Hepatocyte (in vitro differentiated cells): ENCODE results near the gene MICAL3. TPM values are rescaled to one million over a fixed set of nuclear protein-coding genes. Genes with fewer than 3 reads are reported as not detected.

Experiments
- DNase-seq: peaks from one replicate; pipeline ENCODE4 v3.0.0-alpha.2; 2016; ENCODE audit warnings: low spot score
- H2AFZ ChIP-seq: fragments of 200-600 bp; sonication (generic); 2 replicates; pipeline ENCODE4 v1.6.0; 2016; ENCODE audit warnings: antibody characterized with exemption, mild to moderate bottlenecking
- H3K27ac ChIP-seq: fragments of 200-600 bp; sonication (generic); 2 replicates; pipeline ENCODE4 v1.5.1; 2016; ENCODE audit warnings: mild to moderate bottlenecking
- H3K27me3 ChIP-seq: fragments of 200-600 bp; sonication (generic); 2 replicates; pipeline ENCODE4 v1.6.1; 2016
- H3K36me3 ChIP-seq: fragments of 200-600 bp; sonication (generic); replicated peaks from 2 replicates; pipeline ENCODE4 v1.5.1; 2016; ENCODE audit warnings: low read depth; ENCODE audit not compliant: insufficient read depth
- H3K4me1 ChIP-seq: fragments of 200-600 bp; sonication (generic); 2 replicates; pipeline ENCODE4 v1.5.1; 2016; ENCODE audit warnings: mild to moderate bottlenecking, moderate library complexity; ENCODE audit not compliant: insufficient read depth
- H3K4me2 ChIP-seq: fragments of 200-600 bp; sonication (generic); 2 replicates; pipeline ENCODE4 v1.6.0; 2016
- H3K4me3 ChIP-seq: fragments of 200-600 bp; sonication (generic); 2 replicates; pipeline ENCODE4 v1.5.1; 2016; ENCODE audit warnings: mild to moderate bottlenecking
- H3K79me2 ChIP-seq: fragments of 200-600 bp; sonication (generic); 2 replicates; pipeline ENCODE4 v1.6.0; 2017; ENCODE audit warnings: mild to moderate bottlenecking
- H3K9me2 ChIP-seq: fragments of 200-600 bp; sonication (generic); replicated peaks from 2 replicates; pipeline ENCODE4 v1.6.0; 2017; ENCODE audit warnings: mild to moderate bottlenecking; ENCODE audit not compliant: insufficient read depth
- H3K9me3 ChIP-seq: fragments of 200-600 bp; sonication (generic); 2 replicates; pipeline ENCODE4 v1.5.1; 2016; ENCODE audit warnings: low read depth, mild to moderate bottlenecking
- H4K20me1 ChIP-seq: fragments of 200-600 bp; sonication (generic); 2 replicates; pipeline ENCODE4 v1.6.0; 2016; ENCODE audit warnings: mild to moderate bottlenecking; ENCODE audit not compliant: insufficient read depth, poor library complexity, severe bottlenecking
- CTCF ChIP-seq: fragments of 200-600 bp; sonication (generic); IDR thresholded peaks from 2 replicates; pipeline ENCODE4 v1.5.1; 2016; ENCODE audit warnings: antibody characterized with exemption, mild to moderate bottlenecking; ENCODE audit not compliant: poor library complexity
- EZH2 ChIP-seq: fragments of 200-600 bp; sonication (generic); IDR thresholded peaks from 2 replicates; pipeline ENCODE4 v1.6.1; 2016; ENCODE audit warnings: antibody characterized with exemption, mild to moderate bottlenecking, borderline replicate concordance
- EZH2phosphoT487 ChIP-seq: fragments of 200-600 bp; sonication (generic); IDR thresholded peaks from one replicate; pipeline ENCODE4 v1.6.1; 2018; ENCODE audit warnings: antibody characterized with exemption, mild to moderate bottlenecking, low read depth, moderate library complexity; ENCODE audit not compliant: unreplicated experiment, severe bottlenecking
- WGBS: methylation state at CpG from one replicate; pipeline ENCODE4 v1.1.6; 2016; ENCODE audit warnings: low lambda C conversion rate; ENCODE audit errors: missing lambda C conversion rate; 5-methylcytosine and 5-hydroxymethylcytosine counted together
- polyA plus RNA-seq: library from polyadenylated mRNA; unstranded; fragments of >200 nt; fragmentation: Nextera tagmentation; extraction: Ambion mirVana; gene quantifications from 2 replicates; pipeline ENCODE4 v1.2.1, GENCODE V29; 2016
- total RNA-seq: library from RNA; depleted of rRNA; stranded (reverse); fragments of >200 nt; gene quantifications from 2 replicates; pipeline ENCODE4 v1.2.3, GENCODE V29; 2014

The MICAL3 gene
- total and polyA plus RNA-seq, 2 experiments from 2014 or later = 4.6 to 22.7 TPM

GRCh38 chr22:17744430-17744829 lies 279.9 kb downstream of the MICAL3 start:
- Histone ChIP-seq H3K4me2 (no peak overlapping the region), H3K9me2 (no peaks in the 10 kb centered on the region), H3K79me2 (no peaks in the 10 kb centered on the region), H3K4me1 (no peaks in the 10 kb centered on the region), H3K27me3 (no peaks in the 10 kb centered on the region), H2AFZ (no peak overlapping the region), H3K9me3 (no peaks in the 10 kb centered on the region), H3K36me3 (no peaks in the 10 kb centered on the region), H3K4me3 (no peak overlapping the region), H4K20me1 (no peaks in the 10 kb centered on the region), H3K27ac (no peak overlapping the region)
- TF ChIP-seq EZH2 = no peak
- TF ChIP-seq CTCF = no peak
- no peak for TF ChIP-seq EZH2phosphoT487
- 87% methylated on average over 7 of the region's 7 CpGs for WGBS
- DNase-seq = no peak

- TF ChIP-seq EZH2phosphoT487 = no peak
- TF ChIP-seq CTCF = no peak
- TF ChIP-seq EZH2 = no peak
- H3K27ac ChIP-seq = no peak overlapping the region
- no peaks in the 10 kb centered on the region for H4K20me1 ChIP-seq
- H3K4me3 ChIP-seq = no peak overlapping the region
- 82% methylated on average over 25 of the region's 25 CpGs for WGBS
- no peaks in the 10 kb centered on the region for H3K9me3 ChIP-seq
- H3K27me3 ChIP-seq = no peaks in the 10 kb centered on the region
- no peaks in the 10 kb centered on the region for H3K36me3 ChIP-seq
- no peak overlapping the region for H2AFZ ChIP-seq
- no peaks in the 10 kb centered on the region for H3K4me1 ChIP-seq
- no peak for DNase-seq
- H3K9me2 ChIP-seq = no peaks in the 10 kb centered on the region
- no peak overlapping the region for H3K4me2 ChIP-seq
- H3K79me2 ChIP-seq = no peaks in the 10 kb centered on the region
These were observed 280.5 kb downstream of the MICAL3 start for GRCh38 chr22:17743661-17744411.

- H4K20me1 ChIP-seq = no peaks in the 10 kb centered on the region
- no peaks in the 10 kb centered on the region for H3K9me3 ChIP-seq
- 53% methylated on average over 9 of the region's 9 CpGs for WGBS
- no peaks in the 10 kb centered on the region for H3K79me2 ChIP-seq
- no peaks in the 10 kb centered on the region for H3K4me1 ChIP-seq
- TF ChIP-seq EZH2phosphoT487 (no peak), EZH2 (no peak), CTCF (peak; percentile 83)
- no peak overlapping the region for H3K27ac ChIP-seq
- peak; percentile 89 for DNase-seq
- H3K4me3 ChIP-seq = no peak overlapping the region
- H3K9me2 ChIP-seq = no peaks in the 10 kb centered on the region
- H3K27me3 ChIP-seq = no peaks in the 10 kb centered on the region
- no peak overlapping the region for H2AFZ ChIP-seq
- no peaks in the 10 kb centered on the region for H3K36me3 ChIP-seq
- H3K4me2 ChIP-seq = no peak overlapping the region
These were observed 281.8 kb downstream of the MICAL3 start for GRCh38 chr22:17742527-17742902.
